Tibial nerve (tissue), 4 donors: ENCODE results near the gene IL21R. TPM values are rescaled to one million over a fixed set of nuclear protein-coding genes. Genes with fewer than 3 reads are reported as not detected.

Experiments used
- DNase-seq, 2 donors: peaks; one replicate each; pipeline ENCODE4 v3.0.0-alpha.2; 2019; ENCODE audit warnings: low spot score in 2 of 2
- H3K27ac ChIP-seq, 4 donors: fragments of 200-600 bp; sonication (generic) in 3 of 4; one replicate each; pipeline ENCODE4 v1.5.1; 2017 to 2019; ENCODE audit warnings: mild to moderate bottlenecking in 1 of 4
- H3K27me3 ChIP-seq, 2 donors: fragments of 200-600 bp; sonication (generic) in 1 of 2; one replicate each; pipeline versions ENCODE4 v1.5.1 to v1.6.0; 2017 to 2019
- H3K36me3 ChIP-seq, 3 donors: fragments of 200-600 bp; sonication (generic); one replicate each; pipeline ENCODE4 v1.5.1; 2018 to 2019
- H3K4me1 ChIP-seq, 4 donors: fragments of 200-600 bp; sonication (generic) in 3 of 4; one replicate each; pipeline ENCODE4 v1.5.1; 2017 to 2019
- H3K4me3 ChIP-seq, 4 donors: fragments of 200-600 bp; sonication (generic) in 3 of 4; one replicate each; pipeline ENCODE4 v1.5.1; 2017 to 2019; ENCODE audit warnings: mild to moderate bottlenecking in 1 of 4, moderate library complexity in 1 of 4
- H3K9me3 ChIP-seq, 4 donors: fragments of 200-600 bp; sonication (generic) in 3 of 4; one replicate each; pipeline ENCODE4 v1.5.1; 2017 to 2019
- EP300 ChIP-seq, 2 donors: sonication (generic); formaldehyde crosslinking; IDR thresholded peaks; one replicate each; pipeline ENCODE4 v1.6.1; 2017; ENCODE audit warnings: antibody characterized with exemption in 2 of 2, mild to moderate bottlenecking in 1 of 2
- POLR2A ChIP-seq, 2 donors: fragments of 450-650 bp; IDR thresholded peaks; one replicate each; pipeline ENCODE4 v1.6.1; 2017; ENCODE audit warnings: antibody characterized with exemption in 2 of 2, mild to moderate bottlenecking in 2 of 2, moderate library complexity in 2 of 2
- WGBS, 2 donors: methylation state at CpG; one replicate each; pipeline ENCODE4 v1.1.5; 2018; 5-methylcytosine and 5-hydroxymethylcytosine counted together
- total RNA-seq, 4 donors: library from RNA; depleted of rRNA; stranded (reverse); fragments of >200 nt; gene quantifications; one replicate each; pipeline ENCODE4 v1.1.0, GENCODE V29; 2016
- TF ChIP-seq, protein P1 (sequence below), 5 experiments: fragments of 200-600 bp in 3 of 5; fragments of 450-650 bp in 2 of 5; sonication (generic) in 3 of 5; IDR thresholded peaks; one replicate each; pipeline ENCODE4 v1.5.1; 2016 to 2019; ENCODE audit warnings: antibody characterized with exemption in 5 of 5, mild to moderate bottlenecking in 3 of 5, moderate library complexity in 2 of 5

Gene IL21R
- total RNA-seq, 4 donors from 2014 or later: 0.21 to 1.2 TPM; not detected in 2

DNA sequence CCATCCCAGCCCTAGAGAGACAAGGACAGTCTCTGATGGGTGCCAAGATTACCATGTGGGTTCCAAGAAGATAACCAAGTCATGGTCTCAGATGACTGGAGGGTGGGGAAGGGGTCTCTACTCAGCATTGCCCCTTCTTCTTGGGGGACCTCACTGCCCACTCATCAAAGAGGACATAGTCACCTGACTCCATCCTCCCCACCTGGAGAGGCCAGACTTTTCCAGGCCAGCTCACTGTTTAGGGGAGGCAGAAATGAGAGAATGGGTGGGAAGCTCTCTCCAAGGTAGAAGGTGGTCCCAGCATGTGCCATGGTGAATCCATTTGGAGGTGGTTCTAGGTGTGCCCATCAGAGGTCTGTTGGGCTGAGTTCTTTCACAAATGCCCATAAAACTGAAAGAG, 20.7 kb upstream of the IL21R start:
- Histone ChIP-seq H3K4me3 (no peak overlapping the region), H3K9me3 (peaks cover 0 to 37% (median 0%) of the 10 kb centered on the region in 4 donors), H3K27ac (no peak overlapping the region), H3K27me3 (no peaks in the 10 kb centered on the region), H3K36me3 (no peaks in the 10 kb centered on the region), H3K4me1 (no peaks in the 10 kb centered on the region)
- TF ChIP-seq POLR2A (IDR thresholded peaks at IDR 0.05): no peak
- no peak for TF ChIP-seq EP300 (IDR thresholded peaks at IDR 0.05)
- TF ChIP-seq, protein P1, sequence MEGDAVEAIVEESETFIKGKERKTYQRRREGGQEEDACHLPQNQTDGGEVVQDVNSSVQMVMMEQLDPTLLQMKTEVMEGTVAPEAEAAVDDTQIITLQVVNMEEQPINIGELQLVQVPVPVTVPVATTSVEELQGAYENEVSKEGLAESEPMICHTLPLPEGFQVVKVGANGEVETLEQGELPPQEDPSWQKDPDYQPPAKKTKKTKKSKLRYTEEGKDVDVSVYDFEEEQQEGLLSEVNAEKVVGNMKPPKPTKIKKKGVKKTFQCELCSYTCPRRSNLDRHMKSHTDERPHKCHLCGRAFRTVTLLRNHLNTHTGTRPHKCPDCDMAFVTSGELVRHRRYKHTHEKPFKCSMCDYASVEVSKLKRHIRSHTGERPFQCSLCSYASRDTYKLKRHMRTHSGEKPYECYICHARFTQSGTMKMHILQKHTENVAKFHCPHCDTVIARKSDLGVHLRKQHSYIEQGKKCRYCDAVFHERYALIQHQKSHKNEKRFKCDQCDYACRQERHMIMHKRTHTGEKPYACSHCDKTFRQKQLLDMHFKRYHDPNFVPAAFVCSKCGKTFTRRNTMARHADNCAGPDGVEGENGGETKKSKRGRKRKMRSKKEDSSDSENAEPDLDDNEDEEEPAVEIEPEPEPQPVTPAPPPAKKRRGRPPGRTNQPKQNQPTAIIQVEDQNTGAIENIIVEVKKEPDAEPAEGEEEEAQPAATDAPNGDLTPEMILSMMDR (IDR thresholded peaks at IDR 0.05): no peak
- no peak for DNase-seq

DNA sequence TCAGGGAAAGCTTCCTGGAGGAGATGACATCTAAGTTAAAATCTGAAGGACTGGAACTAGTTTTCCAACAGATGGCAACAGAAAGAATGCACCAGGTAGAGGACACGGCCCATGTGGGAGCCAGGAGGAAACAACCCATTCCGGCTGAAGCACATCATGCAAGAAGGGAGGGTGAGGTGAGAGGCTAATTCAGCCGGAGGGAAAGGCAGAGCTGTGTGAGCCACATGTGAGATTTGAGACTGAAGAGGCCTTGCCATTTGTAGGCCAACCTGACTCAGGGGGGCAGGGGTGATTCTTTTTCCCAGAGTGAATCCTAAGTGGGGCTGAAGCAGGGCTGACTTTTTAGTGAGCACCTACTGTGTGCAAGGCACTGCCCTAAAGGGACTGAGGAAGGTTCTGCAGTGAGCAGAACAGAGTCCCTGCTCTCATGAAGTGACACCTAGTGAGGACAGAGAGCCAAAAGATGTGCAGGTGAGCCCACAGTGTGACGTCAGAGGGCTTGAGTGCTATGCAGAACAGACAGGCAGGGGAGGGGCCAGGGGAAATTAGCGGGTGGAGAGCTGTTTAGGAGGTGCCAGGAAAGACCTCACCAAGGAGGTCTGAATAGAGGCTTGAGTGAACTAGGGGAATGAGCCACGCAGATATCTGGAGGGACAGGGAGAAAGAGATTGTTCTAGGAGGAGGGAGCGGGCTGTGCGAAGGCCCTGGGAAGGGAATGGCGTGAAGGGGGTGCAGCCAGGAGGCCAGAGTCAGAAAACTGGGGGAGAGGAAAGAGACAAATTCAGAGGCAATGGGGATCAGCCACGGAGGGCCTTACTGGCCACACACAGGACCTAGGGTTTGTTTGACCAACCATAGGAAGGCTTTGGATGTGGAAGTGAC, 19.8 kb upstream of the IL21R start:
- H3K4me3 ChIP-seq: no peak overlapping the region
- WGBS, 2 donors: 72 to 75% methylated on average over 10 of the region's 10 CpGs
- no peaks in the 10 kb centered on the region for H3K27me3 ChIP-seq
- H3K4me1 ChIP-seq: no peaks in the 10 kb centered on the region
- no peaks in the 10 kb centered on the region for H3K36me3 ChIP-seq
- H3K27ac ChIP-seq: no peak overlapping the region
- peaks cover 0 to 42% (median 0%) of the 10 kb centered on the region in 4 donors for H3K9me3 ChIP-seq
- DNase-seq: no peak
- TF ChIP-seq, protein P1 (IDR thresholded peaks at IDR 0.05): no peak
- TF ChIP-seq POLR2A (IDR thresholded peaks at IDR 0.05): no peak

DNA sequence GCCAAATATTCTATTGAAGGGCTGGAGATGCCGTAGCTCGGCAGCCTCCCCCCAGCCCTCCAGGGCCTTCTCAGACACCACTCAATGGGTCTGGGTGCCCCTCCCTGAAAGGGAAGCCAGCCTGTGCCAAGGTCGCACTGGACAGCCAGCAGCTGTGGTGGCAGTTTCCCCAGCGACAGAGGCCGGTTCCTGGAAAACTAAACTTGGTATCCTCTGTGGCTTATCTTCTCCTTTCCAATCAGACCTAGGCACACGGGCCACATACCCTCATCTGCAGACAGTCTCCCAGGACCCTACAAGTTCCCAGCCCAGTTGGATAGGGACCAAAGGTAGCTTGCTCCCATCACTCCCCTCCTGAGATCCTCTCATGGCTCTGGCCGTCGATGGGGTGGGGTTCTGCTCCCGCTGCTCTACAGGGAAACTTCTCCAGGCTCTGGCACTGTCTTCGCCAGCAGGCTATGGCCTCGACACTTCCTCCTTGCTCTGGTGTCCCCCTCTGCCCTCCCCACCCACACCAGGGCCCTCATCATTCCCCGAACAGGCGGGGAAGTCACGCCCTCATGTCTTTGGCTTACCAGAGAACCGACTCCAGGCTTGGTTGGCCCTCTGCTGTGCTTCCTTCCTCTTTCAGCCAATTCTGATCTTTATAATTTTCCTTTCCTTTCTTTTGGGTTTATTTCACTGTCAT, 18.3 kb upstream of the IL21R start:
- no peak overlapping the region for H3K4me3 ChIP-seq
- no peaks in the 10 kb centered on the region for H3K36me3 ChIP-seq
- no peaks in the 10 kb centered on the region for H3K27me3 ChIP-seq
- no peaks in the 10 kb centered on the region for H3K4me1 ChIP-seq
- peaks cover 0 to 47% (median 0%) of the 10 kb centered on the region in 4 donors for H3K9me3 ChIP-seq
- WGBS, 2 donors: 76 to 80% methylated on average over 15 of the region's 15 CpGs
- no peak overlapping the region for H3K27ac ChIP-seq
- TF ChIP-seq, protein P1 (IDR thresholded peaks at IDR 0.05): no peak
- TF ChIP-seq POLR2A (IDR thresholded peaks at IDR 0.05): no peak
- no peak for TF ChIP-seq EP300 (IDR thresholded peaks at IDR 0.05)
- DNase-seq: no peak

DNA sequence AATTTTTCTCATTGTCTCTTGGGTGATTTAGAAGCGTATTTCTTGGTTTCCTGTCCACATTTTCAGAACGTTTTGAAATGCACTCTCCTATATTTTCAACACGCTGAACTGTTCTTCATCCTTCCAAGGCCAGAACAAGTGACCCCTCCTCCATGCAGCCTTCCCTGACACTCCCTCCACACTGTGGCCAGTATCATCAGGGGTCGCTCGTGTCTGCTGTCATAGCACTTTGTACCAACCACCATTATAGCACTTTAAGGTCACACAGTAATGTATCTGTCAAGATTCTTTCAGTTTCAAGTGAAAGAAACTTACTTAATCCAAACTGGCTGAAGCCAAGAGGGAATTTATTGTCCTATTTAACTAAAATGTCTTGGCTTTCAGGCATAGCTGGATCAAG, 17.5 kb upstream of the IL21R start:
- 77 to 78% methylated on average over 5 of the region's 5 CpGs for WGBS, 2 donors
- DNase-seq: no peak

More for the DNA sequence above, 17.5 kb upstream of the IL21R start:
- Histone ChIP-seq H3K4me3 (no peak overlapping the region), H3K27ac (no peak overlapping the region), H3K36me3 (no peaks in the 10 kb centered on the region), H3K9me3 (peaks cover 0 to 50% (median 0%) of the 10 kb centered on the region in 4 donors), H3K4me1 (no peaks in the 10 kb centered on the region), H3K27me3 (no peaks in the 10 kb centered on the region)
- no peak for TF ChIP-seq POLR2A (IDR thresholded peaks at IDR 0.05)
- TF ChIP-seq EP300 (IDR thresholded peaks at IDR 0.05): no peak
- TF ChIP-seq, protein P1 (IDR thresholded peaks at IDR 0.05): no peak
